HG02588 (cell line): Measurements from ENCODE around the gene NARS2.

Experiments
- ATAC-seq: cut with Tn5 transposase; IDR thresholded peaks from one replicate; pipeline ENCODE4 v1.9.1; 2021; ENCODE audit warnings: mild to moderate bottlenecking, moderate library complexity; ENCODE audit not compliant: unreplicated experiment

NARS2 gene

GRCh38 chr11:78417888-78418583 lies 156.6 kb downstream of the NARS2 start:
- ATAC-seq, result peak; percentile 62

- ATAC-seq, result peak; percentile 8
Measured at GRCh38 chr11:78417175-78417887, 157.3 kb downstream of the NARS2 start, which contains the start of gene GAB2. TSS of gene GAB2 (minus strand) at chr11:78417820. CDS start at chr11:78417720, 100 bp downstream.

- peak; percentile 44 for ATAC-seq
Measured at GRCh38 chr11:78416285-78417174, 158.1 kb downstream of the NARS2 start.

GRCh38 chr11:78415338-78415737 lies 159.3 kb downstream of the NARS2 start:
- no peak for ATAC-seq

- no peak for ATAC-seq
Measured at GRCh38 chr11:78414321-78415051, 160.2 kb downstream of the NARS2 start.

GRCh38 chr11:78408619-78409018 lies 166.0 kb downstream of the NARS2 start:
- no peak for ATAC-seq

GRCh38 chr11:78406568-78407196 lies 168.0 kb downstream of the NARS2 start:
- ATAC-seq, result no peak

GRCh38 chr11:78405805-78406204 lies 168.9 kb downstream of the NARS2 start:
- ATAC-seq, result no peak

- no peak for ATAC-seq
Measured at GRCh38 chr11:78403781-78404180, 170.9 kb downstream of the NARS2 start.

- no peak for ATAC-seq
Measured at GRCh38 chr11:78402847-78403246, 171.8 kb downstream of the NARS2 start.

- ATAC-seq, result no peak
Measured at GRCh38 chr11:78400702-78401101, 174.0 kb downstream of the NARS2 start.

- ATAC-seq, result no peak
Measured at GRCh38 chr11:78400116-78400515, 174.5 kb downstream of the NARS2 start.

GRCh38 chr11:78399136-78399535 lies 175.5 kb downstream of the NARS2 start:
- no peak for ATAC-seq

- no peak for ATAC-seq
Measured at GRCh38 chr11:78398715-78399114, 175.9 kb downstream of the NARS2 start.

- peak; percentile 82 for ATAC-seq
Measured at GRCh38 chr11:78397398-78397797, 177.3 kb downstream of the NARS2 start.

- ATAC-seq, result no peak
Measured at GRCh38 chr11:78395597-78395996, 179.1 kb downstream of the NARS2 start.

GRCh38 chr11:78392854-78393253 lies 181.8 kb downstream of the NARS2 start:
- ATAC-seq, result no peak

GRCh38 chr11:78391424-78391823 lies 183.2 kb downstream of the NARS2 start:
- ATAC-seq, result no peak

GRCh38 chr11:78390809-78391208 lies 183.9 kb downstream of the NARS2 start:
- no peak for ATAC-seq
